GM19397 (cell line): ENCODE results near the gene CREBRF.
"Not testable (repeated sequence)": the region's sequence is repeated elsewhere in the genome, so short reads cannot be mapped to it uniquely, and the experiment has no call there.

Experiments used
- ATAC-seq: cut with Tn5 transposase; IDR thresholded peaks from one replicate; pipeline ENCODE4 v1.9.1; 2021; ENCODE audit warnings: mild to moderate bottlenecking, moderate library complexity; ENCODE audit not compliant: unreplicated experiment

Gene CREBRF

DNA sequence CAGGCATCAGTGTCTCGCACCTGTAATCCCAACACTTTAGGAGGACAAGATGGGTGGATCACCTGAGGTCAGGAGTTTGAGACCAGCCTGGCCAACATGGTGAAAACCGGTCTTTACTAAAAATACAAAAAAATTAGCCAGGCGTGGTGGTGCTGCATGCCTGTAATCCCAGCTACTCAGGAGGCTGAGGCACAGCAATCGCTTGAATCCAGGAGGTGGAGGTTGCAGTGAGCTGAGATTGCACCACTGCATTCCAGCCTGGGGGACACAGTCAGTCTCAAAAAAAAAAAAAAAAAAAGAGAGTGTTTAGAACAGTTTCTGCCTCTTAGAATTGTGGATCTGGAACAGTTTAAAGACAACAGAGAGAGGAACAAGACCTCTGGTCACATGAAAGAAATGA, 20.3 kb downstream of the CREBRF start:
- not testable (repeated sequence) for ATAC-seq

DNA sequence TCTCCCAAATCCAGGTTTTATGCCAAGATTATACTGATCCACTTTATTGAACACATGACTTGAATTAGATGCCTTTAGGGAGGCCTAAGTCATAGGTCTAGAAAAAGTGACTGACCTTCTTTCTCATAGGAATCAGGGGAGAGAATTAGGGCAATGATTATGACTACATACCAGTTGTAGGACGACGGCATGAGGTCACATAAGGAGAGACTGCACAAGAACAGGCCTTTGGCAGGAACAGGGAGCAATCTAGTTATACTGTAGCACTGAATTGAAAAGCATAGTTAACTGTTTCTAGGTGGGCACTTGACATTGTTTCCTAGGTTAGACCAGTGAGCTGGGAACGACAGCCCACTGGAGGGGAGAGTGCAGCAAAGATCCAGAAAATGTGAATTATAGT, 22.7 kb downstream of the CREBRF start:
- ATAC-seq, result no peak

DNA sequence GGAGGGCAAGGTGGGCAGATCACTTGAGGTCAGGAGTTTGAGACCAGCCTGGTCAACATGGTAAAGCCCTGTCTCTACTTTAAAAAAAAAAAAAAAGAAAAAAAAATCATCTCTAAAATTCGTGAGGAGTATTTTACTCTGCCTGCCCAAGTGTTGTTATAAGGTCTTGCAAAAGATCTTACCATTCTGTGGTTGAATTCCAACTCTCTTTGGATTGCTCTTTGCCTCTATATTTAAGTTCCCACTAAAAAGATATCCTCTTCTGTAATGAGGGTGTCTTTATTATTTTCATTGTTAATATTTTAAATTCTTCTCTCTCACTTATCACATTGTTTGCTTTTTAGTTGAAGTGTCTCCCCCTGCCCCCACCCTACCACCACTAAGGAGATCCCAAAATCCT, 33.4 kb downstream of the CREBRF start:
- ATAC-seq, result no peak

DNA sequence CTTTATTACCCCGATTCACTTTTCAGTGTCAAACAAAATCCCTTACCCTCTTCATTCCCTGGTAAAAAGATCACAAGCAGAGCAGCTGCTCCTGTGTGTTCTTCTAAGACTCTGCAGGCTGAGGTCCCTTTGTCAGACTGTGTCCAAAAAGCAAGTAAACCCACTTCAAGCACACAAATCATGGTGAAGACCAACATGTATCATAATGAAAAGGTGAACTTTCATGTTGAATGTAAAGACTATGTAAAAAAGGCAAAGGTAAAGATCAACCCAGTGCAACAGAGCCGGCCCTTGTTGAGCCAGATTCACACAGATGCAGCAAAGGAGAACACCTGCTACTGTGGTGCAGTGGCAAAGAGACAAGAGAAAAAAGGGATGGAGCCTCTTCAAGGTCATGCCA, 34.5 kb downstream of the CREBRF start:
- ATAC-seq, result no peak

DNA sequence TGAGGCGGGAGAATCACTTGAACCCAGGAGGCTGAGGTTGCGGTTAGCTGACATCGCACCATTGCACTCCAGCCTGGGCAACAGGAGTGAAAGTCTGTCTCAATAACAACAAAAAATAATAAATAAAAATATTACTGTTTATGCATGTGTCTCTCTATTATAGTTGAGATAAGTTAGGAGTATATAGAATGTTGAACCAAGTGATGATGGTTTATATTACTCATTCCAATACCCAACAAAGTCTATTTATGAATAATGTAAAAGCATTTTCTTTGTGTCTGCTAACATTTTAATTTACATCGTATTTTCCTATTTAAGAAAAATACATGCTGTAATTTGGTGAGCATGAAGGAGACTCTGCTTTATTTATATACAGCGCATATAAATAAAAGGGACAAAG, 35.8 kb downstream of the CREBRF start:
- ATAC-seq, result no peak

DNA sequence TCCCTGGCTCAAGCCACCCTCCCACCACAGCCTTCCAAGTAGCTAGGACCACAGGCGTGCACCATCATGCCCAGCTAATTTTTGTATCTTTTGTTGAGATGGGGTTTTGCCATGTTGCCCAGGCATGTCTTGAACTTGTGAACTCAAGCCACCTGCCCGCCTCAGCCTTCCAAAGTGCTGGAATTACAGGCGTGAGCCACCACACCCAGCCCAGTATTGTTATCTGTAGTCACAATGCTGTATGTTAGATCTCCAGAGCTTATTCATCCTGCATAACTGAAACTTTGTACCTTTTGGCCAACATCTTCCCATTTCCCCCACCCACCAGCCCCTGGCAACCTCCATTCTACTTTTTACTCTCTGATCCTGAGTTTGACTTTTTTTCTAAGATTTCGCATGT, 37.5 kb downstream of the CREBRF start:
- no peak for ATAC-seq

DNA sequence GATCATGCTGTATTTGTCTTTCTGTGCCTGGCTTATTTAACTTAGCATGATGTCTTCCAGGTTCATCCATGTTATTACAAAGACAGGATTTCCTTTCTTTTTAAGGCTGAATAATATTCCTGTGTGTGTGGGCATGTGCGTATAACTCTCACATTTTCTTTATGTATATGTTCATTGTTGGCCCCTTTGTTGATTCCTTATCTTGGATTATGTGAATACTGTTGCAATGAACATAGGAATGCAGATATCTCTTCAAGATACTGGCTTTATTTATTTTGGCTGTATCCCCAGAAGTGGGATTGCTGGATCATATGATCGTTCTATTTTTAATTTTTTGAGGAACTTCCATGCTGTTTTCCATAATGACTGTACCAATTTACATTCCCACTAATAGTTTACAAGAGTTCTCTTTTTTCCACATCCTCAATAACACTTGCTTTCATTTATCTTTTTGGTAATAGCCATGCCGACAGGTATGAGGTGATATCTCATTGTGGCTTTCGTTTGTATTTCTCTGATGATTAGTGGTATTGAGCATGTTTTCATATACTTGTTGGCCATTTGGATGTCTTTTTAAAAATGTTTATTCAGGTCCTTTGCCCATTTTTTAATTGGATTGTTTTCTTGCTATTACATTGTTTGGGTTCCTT, 38.0 kb downstream of the CREBRF start:
- no peak for ATAC-seq

DNA sequence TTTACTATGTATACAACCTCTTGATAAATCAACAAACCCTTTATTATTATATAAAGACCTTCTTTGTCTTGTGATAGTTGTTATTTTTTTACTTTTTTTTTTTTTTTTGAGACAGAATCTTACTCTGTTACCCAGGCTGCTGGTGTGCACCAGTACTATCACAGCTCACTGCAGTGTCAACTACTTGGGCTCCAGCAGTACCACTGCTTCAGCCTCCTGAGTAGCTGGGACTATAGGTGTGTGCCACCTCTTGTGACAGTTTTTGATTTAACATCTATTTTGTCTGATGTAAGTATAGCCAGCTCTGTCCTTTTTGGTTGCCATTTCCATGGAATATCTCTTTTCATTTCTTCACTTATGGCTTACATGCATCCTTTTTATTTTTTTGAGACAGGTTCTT, 42.6 kb downstream of the CREBRF start:
- no peak for ATAC-seq

DNA sequence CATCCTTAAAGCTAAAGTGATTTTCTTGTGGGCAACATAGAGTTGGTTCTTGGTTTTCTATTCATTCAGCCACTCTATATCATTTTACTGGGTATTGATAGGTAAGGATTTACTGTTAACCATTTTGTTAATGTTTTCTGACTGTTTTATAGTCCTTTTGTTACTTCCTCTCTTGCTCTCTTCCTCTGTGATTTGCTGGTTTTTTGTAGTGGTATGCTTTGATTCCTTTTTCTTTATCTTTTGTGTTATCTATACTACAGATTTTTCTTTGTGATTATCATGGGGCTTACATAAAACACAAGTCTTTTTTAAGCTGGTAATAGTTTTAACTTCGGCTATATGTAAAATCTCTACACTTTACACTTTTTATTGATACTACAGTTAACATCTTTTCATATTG, 43.3 kb downstream of the CREBRF start:
- ATAC-seq, result no peak

DNA sequence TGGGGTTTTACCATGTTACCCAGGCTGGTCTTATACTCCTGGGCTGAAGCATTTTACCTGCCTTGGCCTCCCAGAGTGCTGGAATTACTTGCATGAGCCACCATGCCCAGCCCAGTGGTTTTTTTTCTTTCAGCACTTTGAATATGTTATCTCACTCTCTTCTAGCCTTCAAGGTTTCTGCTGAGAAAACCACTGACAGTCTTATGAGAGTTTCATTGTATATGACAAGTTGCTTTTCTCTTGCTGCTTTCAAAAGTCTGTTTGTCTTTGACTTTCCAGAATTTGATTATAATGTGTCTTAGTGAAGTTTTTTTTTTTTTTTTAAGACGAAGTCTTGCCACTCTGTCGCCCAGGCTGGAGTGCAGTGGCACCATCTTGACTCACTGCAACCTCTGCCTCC, 45.1 kb downstream of the CREBRF start:
- ATAC-seq, result no peak

DNA sequence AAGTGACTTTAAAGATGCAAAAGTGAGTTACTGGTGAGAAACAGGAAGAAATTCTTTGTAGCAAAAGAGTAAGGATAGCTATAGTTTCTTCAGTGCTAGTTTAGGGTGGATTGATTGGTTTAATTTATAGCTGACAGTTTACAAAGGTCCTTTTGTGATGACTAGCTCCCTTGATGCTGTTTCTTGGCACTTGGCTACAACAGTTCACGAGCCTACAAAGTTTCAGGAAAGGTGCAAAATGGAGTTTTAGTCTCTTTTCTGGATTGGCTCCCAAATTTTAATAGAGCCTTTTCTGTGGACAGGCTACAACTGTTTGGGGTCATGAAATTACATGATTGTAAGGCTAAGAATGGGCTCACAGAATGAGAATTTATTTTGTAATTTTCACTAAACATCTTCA, 47.3 kb downstream of the CREBRF start:
- ATAC-seq, result no peak

DNA sequence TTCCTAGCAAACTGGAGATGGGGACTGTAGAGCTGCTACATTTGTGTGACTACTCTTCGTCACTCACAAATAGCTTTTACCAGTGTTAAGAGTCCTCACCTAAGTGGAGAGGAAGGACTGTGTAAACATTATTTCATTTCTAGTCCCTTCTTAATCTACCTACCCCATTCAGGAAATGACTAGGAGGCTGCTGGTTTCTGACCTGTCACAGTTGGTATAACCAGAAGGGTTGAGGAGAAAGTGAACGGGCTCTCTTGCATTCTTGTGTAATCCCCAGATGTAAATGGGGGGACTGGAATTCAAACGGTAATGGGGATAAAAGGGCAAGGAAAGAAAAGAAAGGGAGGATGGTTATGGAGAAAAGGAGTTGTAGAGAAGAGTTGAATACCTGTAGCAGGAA, 52.8 kb downstream of the CREBRF start:
- ATAC-seq, result no peak

DNA sequence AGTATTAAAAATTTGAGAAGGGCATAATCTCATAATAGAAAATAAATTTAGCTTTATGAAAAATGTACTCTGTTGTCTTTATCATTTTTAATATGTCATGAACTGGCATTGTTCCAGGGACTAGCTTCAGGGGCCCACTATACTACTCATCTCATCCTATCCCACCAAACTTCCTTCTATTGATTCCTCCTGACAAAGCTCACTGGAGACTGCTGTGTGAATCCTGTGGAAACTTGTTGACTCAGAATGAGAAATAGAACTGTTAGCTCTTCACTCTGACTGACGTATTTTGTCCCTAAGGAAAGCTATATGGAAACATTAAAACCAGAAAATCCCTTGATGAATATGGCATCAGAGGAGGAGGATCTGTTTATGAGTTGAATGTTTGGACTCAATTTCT, 58.4 kb downstream of the CREBRF start:
- no peak for ATAC-seq

DNA sequence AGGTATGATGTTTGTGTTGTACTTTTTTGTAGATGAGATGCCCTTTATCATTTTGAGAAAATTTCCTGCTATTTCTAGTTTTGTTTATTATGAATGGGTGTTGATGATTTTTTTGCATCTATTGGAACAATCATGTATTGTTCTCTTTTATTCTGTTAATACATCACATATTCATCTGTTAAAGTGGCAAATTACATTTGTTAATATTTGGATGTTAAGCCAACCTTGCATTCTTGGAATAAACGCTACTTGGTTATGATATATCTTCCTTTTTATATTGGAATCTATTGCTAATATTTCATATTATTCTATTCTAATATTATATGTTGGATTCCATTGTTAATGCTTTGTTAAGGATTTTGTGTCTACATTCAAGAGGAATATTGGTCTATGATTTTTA, 63.6 kb downstream of the CREBRF start:
- ATAC-seq, result no peak

DNA sequence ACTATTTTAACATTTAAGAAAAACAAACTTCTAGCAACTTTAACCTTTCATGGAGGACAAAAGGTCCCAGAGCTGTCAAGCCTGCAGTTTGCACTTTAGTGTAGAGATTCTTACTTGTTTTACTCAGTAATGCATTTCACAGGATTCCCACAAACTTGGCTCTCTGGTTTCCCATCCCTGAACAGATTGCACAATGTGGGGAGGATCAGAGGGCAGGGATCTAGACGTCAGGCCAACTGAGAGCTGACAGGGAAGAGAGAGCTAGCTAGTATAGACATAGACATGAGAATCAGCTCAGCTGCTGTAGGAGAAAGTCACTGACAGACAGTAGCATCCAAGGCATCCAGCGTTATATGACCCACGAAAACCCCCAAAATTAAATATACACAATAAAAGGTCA, 67.3 kb downstream of the CREBRF start:
- ATAC-seq, result no peak

DNA sequence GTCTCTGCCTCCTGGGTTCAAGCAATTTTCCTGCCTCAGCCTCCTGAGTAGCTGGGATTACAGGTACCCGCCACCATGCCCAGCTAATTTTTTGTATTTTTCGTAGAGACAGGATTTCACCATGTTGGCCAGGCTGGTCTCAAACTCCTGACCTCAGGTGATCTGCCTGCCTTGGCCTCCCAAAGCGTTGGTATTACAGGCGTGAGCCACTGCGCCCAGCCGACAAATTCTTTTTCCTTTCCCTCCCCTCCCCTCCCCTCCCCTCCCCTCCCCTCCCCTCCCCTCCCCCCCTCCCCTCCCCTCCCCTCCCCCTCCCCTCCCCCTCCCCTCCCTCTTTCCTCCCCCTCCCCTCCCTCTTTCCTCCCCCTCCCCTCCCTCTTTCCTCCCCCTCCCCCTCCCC, 76.0 kb downstream of the CREBRF start:
- not testable (repeated sequence) for ATAC-seq

DNA sequence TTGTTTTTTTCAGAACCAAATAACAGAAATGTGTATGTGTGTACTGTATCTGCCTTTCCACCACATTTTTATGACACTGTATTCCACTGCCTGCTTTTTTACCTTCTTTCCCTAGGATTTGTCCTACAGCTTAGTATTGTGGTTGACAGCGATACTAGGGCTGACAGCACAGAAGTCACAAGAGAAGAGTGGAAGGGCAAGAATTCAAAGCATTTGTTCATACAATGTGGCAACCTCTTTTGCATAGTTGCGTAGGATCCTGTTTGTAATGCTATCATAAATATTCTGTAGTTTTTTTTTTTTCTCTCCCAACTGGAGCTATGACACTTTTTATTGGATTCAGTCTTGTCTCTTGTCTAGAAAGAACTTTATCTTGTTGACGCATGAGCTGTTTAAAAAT, 82.6 kb downstream of the CREBRF start:
- ATAC-seq, result no peak

DNA sequence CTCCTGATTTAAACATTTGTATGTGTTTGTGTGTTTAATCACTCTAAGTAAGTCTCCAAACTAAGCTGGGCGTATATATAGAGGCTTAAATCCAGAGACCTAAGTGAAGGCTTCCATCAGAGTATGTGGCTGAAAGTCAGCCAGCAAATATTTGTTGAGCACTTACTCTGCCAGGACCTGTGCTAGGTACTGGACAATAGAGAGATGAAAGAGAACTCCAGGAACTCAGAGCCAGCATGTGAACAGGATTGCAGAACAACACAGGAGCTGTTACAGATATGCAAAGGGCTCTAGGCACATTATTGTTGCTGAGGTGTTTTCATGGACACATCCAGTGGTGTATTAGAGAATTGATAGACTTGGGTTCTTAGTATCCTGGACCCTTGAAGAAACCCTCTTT, 83.5 kb downstream of the CREBRF start:
- no peak for ATAC-seq

DNA sequence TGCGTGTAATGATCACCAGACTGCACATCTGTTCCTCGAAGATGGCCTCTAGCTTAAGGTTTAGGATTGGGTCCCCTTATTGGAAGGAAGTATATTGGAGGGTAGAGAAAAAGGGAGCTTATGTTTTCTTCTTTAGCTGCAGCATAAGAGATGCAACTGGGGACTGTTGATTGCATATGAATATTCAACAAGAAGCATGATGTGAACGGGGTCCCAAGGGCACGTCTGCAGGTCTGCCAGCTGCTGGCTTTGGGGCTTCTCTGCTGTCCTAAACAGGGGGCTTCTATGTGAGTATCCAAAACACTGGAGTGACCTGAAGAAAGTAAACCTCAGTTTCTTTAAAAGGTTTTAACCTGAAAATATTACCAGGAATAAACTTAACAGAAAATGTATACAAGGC, 84.6 kb downstream of the CREBRF start:
- ATAC-seq, result no peak

DNA sequence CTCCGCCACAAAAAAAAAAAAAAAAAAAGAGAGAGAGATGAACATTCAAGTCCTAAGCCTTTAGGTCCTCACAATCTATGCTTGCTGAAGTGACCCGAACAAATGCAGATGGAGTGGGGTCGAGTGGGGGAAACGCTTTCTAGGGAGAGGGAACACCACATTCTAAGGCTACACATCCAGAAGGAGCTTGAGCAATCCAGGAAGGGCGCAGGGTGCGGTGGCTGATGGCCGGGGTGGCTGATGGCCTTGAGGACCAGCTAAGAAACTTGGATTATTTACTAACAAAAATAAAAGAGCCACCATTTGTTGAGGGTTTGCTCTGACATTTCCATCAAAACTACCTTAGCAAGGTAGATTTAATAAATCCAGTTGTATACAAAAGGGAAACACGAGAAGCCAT, 87.4 kb downstream of the CREBRF start:
- ATAC-seq, result no peak

DNA sequence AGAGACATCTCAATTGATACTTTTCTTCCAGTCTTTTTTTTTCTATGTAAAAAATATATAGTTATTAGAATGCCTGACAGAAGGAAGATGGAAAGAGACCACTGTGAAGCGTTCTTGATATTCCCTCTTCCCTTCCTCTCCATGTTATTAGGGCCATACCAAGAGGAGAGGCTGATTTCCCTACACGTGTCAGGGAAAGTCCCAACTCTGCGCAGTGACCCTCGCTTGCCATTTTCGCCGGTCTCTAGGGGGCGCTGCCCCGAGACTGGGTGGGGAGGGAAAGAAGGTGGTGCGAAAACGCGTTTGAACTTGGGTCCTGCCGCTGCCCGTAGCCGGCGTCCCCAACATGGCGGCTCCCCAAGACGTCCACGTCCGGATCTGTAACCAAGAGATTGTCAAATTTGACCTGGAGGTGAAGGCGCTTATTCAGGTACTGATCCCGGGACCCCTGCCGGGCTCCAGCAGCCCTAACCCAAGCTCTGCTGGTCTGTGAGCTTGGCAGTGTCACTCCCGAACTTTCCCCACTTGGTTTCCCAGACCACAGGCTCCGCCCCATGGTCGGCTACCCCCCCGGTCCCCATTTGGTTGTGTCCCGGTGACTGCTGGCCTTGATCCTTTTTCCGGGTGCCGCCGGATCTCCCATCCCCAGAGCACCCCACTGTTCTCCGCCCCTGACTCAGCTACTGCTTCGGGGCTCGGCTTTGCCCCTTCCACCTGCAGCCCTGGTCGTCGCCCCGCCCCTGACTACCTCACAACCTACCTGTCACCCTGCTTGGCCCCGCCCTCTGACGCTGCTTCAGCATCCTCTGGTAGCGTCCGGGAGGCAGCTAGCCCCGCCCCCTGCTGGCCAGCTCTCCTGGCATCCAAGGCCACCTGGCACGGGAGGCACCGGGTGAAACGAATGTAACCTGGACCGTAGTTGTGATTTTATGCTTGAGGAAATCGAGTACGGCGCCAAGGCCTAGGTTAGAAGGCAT, 88.3 kb downstream of the CREBRF start, which contains the start of gene BNIP1:
TSS of gene BNIP1 (plus strand) at position 332 of the 977 bp plus-strand sequence. CDS start at position 347, 15 bp downstream.
- ATAC-seq, result peak; percentile 81

DNA sequence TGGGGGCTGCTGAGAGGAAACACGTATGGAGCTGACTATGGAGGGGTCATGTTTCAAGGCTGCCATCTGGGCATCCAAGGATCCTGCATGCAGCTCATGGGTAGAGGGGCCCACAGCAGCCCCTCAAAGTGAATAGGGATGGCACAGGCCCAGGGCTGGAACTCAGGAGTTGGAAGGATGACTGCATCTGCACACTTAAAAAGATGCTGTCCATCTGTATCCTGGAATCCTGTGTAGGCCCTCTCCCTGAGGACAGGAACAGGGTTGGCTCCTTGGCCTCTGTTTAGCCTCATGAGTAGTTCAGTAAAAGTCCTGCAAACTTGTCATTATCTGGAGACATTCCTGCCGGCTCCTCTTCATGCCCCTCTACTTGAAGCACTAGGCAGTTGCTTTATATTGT, 92.2 kb downstream of the CREBRF start:
- no peak for ATAC-seq
